BLaER1 treated with 17β-estradiol and CSF1 and Interleukin-3, amounts not matched to agents 10 nM and 100 nM (cell line): ENCODE data around the gene CADM1.

Experiments
- H3K27ac ChIP-seq, 11 experiments: shearing (Covaris generic); formaldehyde crosslinking; 2 replicates each; pipeline ENCODE4 v1.8.1; 2022
- H3K27me3 ChIP-seq, 11 experiments: shearing (Covaris generic); formaldehyde crosslinking; 2 replicates each; pipeline ENCODE4 v1.8.1; 2022
- H3K36me3 ChIP-seq, 11 experiments: shearing (Covaris generic); formaldehyde crosslinking; 2 replicates each; pipeline ENCODE4 v1.8.1; 2022
- H3K4me1 ChIP-seq, 10 experiments: shearing (Covaris generic); formaldehyde crosslinking; 2 replicates each; pipeline ENCODE4 v1.8.1; 2022
- H3K4me2 ChIP-seq, 11 experiments: shearing (Covaris generic); formaldehyde crosslinking; 2 replicates each; pipeline ENCODE4 v1.8.1; 2022
- H3K4me3 ChIP-seq, 10 experiments: shearing (Covaris generic); formaldehyde crosslinking; 2 replicates each; pipeline ENCODE4 v1.8.1; 2022
- H3K9ac ChIP-seq, 11 experiments: shearing (Covaris generic); formaldehyde crosslinking; 2 replicates each; pipeline ENCODE4 v1.8.1; 2022
- H3K9me3 ChIP-seq, 11 experiments: shearing (Covaris generic); formaldehyde crosslinking; replicated peaks in 1 of 11; 2 replicates each; pipeline ENCODE4 v1.8.1; 2022
- H4K20me1 ChIP-seq, 11 experiments: shearing (Covaris generic); formaldehyde crosslinking; 2 replicates each; pipeline ENCODE4 v1.8.1; 2022
- Cebpa-rat ChIP-seq, 11 experiments: shearing (Covaris generic); IDR thresholded peaks; 2 replicates each; pipeline ENCODE4 v1.8.1; 2022

Gene CADM1

DNA sequence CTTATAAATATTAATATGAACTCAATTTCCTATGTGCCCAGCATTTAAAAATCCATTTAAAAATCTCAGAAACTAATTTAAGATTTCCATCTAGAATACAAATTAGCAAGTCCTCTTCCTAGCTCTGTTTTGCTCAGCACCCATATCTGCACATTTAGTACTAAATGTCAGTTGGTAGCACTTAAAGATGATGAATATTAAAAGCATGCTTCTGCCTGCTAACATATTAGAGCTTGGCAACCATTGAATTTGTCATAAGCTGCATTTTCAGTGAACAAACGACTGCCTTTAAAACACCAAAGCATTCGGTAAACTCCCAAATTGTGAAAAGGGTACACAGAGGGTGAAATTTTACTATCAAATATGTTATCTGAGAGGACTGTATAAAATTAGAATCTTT lies 177.7 kb downstream of the CADM1 start:
- Histone ChIP-seq H4K20me1 (no peaks in the 10 kb centered on the region), H3K9ac (no peak overlapping the region), H3K4me1 (no peaks in the 10 kb centered on the region), H3K36me3 (no peaks in the 10 kb centered on the region), H3K27me3 (no peaks in the 10 kb centered on the region), H3K4me2 (no peak overlapping the region), H3K9me3 (peaks cover 8 to 14% (median 10%) of the 10 kb centered on the region in 11 experiments; a peak in 20 of 22 replicates), H3K4me3 (no peak overlapping the region), H3K27ac (no peak overlapping the region)
- no peak for TF ChIP-seq Cebpa-rat (IDR thresholded peaks at IDR 0.05)

DNA sequence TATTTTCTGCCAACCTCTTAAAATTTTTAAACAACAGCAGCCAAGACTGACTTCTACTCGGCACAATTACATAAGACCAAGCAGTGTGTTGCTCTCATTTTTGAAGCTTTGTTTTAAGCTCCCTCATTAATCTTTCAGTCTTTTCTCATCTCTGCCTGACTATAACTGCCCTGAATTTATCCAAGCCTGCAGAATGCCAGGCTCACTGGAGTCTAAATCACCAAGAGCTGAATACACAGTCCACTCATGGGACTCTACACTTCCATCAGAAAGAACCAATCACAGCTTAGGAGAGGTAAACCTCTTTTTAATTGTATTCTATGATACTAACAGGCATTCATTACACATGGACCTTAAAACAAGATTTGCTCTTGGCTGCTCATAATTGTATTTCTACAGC lies 178.7 kb downstream of the CADM1 start:
- H3K9ac ChIP-seq = no peak overlapping the region
- H3K36me3 ChIP-seq = no peaks in the 10 kb centered on the region
- no peak overlapping the region for H3K4me2 ChIP-seq
- H3K4me3 ChIP-seq = no peak overlapping the region
- no peak for TF ChIP-seq Cebpa-rat (IDR thresholded peaks at IDR 0.05)
- H3K27me3 ChIP-seq = no peaks in the 10 kb centered on the region
- no peaks in the 10 kb centered on the region for H4K20me1 ChIP-seq
- H3K9me3 ChIP-seq = peaks cover 8 to 12% (median 10%) of the 10 kb centered on the region in 11 experiments; a peak in 20 of 22 replicates
- H3K27ac ChIP-seq = no peak overlapping the region
- no peaks in the 10 kb centered on the region for H3K4me1 ChIP-seq

DNA sequence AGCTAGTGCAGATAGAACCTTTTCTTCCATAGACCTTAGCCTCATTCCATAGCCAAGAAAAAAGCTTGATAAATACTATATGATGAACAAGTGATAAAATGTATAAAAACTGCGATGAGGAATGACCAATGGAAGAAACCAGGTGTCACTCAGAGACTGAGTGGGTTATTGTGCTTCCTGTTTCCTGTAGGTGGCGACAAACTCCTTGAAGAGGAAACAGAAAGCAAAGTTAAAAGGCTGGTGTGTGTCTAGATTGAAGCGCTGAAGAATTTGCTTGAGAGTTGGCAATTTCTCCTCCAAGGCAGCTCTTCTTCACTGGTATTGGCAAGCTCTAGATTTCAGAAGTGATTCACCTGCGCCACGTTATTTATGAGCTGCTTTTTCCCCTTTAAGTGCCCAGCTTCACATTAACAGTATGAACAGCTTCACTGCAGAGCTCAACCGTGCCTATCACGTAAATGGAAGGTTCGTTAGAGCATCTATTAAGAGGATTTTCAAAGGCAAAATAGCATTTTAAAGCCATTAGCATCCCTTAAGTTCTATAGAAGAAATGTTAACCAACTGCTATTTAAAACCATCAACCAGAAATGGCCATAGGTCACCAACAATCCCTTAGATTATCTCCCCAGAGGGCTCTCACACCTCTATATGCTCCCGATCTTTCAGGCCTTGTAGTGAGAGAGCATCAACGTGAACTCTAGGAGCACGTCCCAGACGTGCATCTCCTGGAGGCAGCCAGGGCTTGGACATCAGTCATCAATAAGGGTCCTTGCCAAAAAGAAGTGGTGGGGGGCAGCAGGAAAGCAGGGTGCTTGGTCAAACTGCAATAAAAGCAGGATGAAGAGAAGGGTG lies 179.4 kb downstream of the CADM1 start:
- no peak for TF ChIP-seq Cebpa-rat (IDR thresholded peaks at IDR 0.05)
- H3K27me3 ChIP-seq = no peaks in the 10 kb centered on the region
- H3K4me1 ChIP-seq = no peaks in the 10 kb centered on the region; a peak in 1 of 20 replicates
- peaks cover 6 to 8% (median 7%) of the 10 kb centered on the region in 11 experiments; a peak in 20 of 22 replicates for H3K9me3 ChIP-seq
- no peaks in the 10 kb centered on the region for H3K36me3 ChIP-seq
- H3K27ac ChIP-seq = no peak overlapping the region
- no peak overlapping the region for H3K4me3 ChIP-seq
- H3K4me2 ChIP-seq = no peak overlapping the region
- no peak overlapping the region for H3K9ac ChIP-seq
- no peaks in the 10 kb centered on the region for H4K20me1 ChIP-seq

DNA sequence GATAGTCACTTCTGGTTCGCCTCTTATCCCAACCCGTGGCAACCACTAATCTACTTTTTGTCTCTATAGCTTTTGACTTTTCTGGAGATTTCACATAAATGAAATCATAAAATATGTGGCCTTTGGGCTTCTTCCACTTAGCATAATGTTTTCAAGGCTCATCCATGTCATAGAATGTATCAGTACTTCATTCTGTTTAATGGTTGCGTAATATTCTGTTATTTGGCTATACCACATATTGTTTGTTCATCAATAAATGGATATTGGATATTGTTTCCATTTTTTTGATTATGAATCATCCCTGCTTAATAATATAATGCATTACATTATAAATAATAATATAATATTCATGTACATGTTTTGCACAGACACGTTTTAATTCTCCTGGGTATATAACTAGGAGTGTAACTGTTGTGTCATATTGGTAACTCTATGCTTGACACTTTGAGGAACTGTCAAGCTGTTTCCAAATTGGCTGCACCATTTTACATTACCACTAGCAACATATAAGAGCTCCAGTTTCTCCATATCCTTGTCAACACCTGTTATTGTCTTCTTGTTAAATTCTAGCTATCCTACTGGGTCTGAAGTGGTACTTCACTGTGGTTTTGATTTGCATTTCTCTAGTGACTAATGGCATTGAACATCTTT lies 181.5 kb downstream of the CADM1 start:
- no peak overlapping the region for H3K27ac ChIP-seq
- H3K9ac ChIP-seq = no peak overlapping the region
- H3K27me3 ChIP-seq = no peaks in the 10 kb centered on the region
- peak in 3 of 11 experiments; percentile 10 to 76 (median 40); a peak in 4 of 22 replicates for TF ChIP-seq Cebpa-rat (IDR thresholded peaks at IDR 0.05)
- H3K36me3 ChIP-seq = no peaks in the 10 kb centered on the region
- peaks cover 7 to 21% (median 15%) of the 10 kb centered on the region in 10 experiments for H3K4me1 ChIP-seq
- no peaks in the 10 kb centered on the region for H3K9me3 ChIP-seq
- no peak overlapping the region for H3K4me3 ChIP-seq
- H4K20me1 ChIP-seq = no peaks in the 10 kb centered on the region
- no peak overlapping the region for H3K4me2 ChIP-seq

DNA sequence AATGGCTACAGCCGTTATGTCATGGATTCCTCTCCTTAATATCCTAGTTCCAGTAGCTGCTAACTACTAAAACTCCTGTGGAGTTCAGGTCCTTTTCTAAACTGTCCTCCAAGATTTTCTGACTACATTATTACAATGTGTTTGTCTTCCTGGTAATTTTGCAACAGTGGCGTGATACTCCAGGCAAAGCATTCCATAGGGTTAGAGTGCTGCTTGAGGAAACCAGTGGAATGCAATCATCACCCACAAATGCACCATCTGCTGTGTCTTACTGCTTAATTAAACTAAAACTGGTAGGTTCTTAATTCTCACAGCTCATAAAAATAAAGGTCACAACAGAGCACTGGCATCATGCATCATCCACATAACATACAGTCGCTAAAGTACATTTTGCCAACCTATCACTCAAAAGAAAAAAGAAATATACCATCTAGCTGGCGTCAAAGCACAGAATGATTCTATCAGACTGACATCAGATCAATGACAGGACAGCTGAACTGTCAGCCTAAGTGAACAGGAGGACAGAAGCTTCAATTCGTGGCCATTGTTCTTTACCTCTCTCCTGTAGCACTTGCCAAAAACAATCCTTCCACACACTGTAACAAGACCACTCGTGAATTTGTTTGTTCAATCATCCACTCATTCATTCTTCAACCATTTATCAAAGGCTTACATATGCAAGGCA lies 182.5 kb downstream of the CADM1 start:
- Histone ChIP-seq H3K9me3 (no peaks in the 10 kb centered on the region), H3K27ac (no peak overlapping the region), H4K20me1 (no peaks in the 10 kb centered on the region), H3K4me2 (no peak overlapping the region), H3K27me3 (no peaks in the 10 kb centered on the region), H3K4me3 (no peak overlapping the region), H3K36me3 (no peaks in the 10 kb centered on the region), H3K9ac (no peak overlapping the region), H3K4me1 (peaks cover 15 to 30% (median 25%) of the 10 kb centered on the region in 10 experiments)
- no peak for TF ChIP-seq Cebpa-rat (IDR thresholded peaks at IDR 0.05)

DNA sequence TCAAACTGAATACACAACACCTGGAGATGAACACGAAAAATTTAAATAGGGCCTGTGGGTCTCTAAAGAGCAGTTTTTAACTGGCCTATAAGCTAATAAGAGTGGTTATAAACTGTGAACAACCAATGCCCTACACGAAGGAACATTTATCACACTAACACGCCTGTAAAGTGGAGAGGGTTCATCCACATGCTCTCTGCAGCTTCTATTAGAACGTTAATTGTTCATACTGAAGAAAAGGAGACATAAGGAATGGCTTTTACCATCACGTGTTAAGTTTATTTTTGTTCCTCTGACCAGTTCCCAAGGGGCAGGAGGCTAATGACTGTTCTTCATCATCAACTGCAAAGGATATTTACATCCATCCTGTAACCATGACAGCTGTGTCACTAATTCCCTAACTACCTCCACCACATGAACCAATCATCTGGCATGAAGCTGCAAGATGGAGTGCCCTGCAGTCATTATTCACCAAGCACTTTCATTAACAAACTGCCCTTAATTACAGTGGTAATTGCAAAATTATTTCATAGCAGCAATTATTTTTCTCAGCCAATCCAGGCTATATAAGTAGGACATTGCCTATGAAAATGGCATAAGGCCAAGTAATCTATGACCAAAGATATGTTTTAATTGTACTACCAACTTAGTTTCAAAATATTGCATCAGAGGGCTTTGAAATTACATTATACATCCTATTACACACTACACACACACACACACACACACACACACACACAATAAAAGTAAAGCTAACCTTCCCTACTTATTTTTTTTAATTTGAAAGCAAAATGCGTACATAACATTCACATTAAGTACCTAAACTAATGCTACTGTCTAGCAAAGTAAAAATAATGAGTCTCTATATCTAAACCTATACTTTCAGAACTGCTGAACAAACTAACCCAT lies 186.7 kb downstream of the CADM1 start:
- H3K27ac ChIP-seq = peak overlapping the region in 5 of 11 experiments; percentile 5 to 46 (median 35); a peak in 7 of 22 replicates
- TF ChIP-seq Cebpa-rat (IDR thresholded peaks at IDR 0.05) = no peak

DNA sequence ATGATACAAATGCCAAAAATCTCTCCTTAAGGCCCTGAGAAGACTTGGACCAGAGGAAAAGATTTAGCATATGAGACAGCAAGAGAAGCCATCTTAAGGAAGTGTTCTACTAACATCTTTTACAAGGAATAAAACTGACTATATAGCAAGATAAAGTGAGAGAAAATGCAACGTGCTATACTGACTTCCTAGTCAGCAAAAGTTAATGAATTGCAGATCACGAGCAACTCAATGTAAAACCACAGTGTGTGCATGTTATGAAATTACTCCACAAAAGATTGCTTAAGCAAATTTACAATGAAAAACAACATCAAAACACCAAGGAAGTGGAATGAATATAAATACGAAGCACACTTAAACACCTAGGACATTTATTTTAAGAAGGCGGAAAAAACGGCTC lies 187.5 kb downstream of the CADM1 start:
- Histone ChIP-seq H4K20me1 (no peaks in the 10 kb centered on the region), H3K36me3 (no peaks in the 10 kb centered on the region), H3K4me1 (peaks cover 15 to 47% (median 36%) of the 10 kb centered on the region in 10 experiments), H3K27me3 (no peaks in the 10 kb centered on the region), H3K9ac (no peak overlapping the region), H3K27ac (peak overlapping the region in 5 of 11 experiments; percentile 5 to 46 (median 35); a peak in 7 of 22 replicates), H3K4me2 (peak overlapping the region; percentile 18 to 80 (median 50); a peak in 19 of 22 replicates), H3K4me3 (no peak overlapping the region), H3K9me3 (no peaks in the 10 kb centered on the region)
- TF ChIP-seq Cebpa-rat (IDR thresholded peaks at IDR 0.05) = no peak

More for the DNA sequence above, 186.7 kb downstream of the CADM1 start:
- Histone ChIP-seq H3K4me3 (no peak overlapping the region), H3K9me3 (no peaks in the 10 kb centered on the region), H3K27me3 (no peaks in the 10 kb centered on the region), H3K36me3 (no peaks in the 10 kb centered on the region), H3K9ac (0 out of 22 replicates have a peak overlapping the region, but pooled peaks of 1 of the 11 experiments have one; percentile 14), H3K4me1 (peaks cover 15 to 47% (median 36%) of the 10 kb centered on the region in 10 experiments), H3K4me2 (peak overlapping the region; percentile 18 to 80 (median 50); a peak in 21 of 22 replicates), H4K20me1 (no peaks in the 10 kb centered on the region)

DNA sequence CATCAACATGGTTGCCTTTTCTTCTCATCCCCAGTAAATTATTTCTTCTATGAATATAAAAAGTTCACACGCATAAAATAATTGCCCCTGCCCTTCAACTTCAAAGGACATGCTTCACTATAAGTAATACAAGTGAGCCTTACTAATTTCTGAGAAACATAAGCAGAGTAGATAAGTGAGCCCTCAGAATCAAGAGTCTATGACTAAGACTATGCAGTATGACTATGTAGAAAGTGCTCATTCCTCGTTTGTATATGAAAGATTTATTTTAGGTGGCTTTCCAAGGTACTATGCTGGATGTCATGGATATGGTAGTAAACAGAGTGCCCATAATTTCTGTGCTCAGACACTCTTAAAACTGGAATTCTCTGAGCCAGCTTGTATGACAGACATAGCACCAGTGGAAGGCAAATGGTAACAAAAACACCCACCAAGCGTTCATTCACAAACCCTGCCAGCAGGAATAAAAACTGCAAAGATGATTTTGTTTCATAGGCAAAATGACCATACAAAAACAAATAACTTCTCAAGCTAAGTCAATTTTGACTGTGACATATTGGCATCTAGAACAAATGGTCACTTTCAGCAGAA lies 189.8 kb downstream of the CADM1 start:
- Histone ChIP-seq H3K4me1 (peaks cover 14 to 47% (median 34%) of the 10 kb centered on the region in 10 experiments), H3K36me3 (no peaks in the 10 kb centered on the region), H3K27ac (no peak overlapping the region), H4K20me1 (no peaks in the 10 kb centered on the region), H3K9me3 (no peaks in the 10 kb centered on the region), H3K4me3 (no peak overlapping the region), H3K27me3 (no peaks in the 10 kb centered on the region), H3K4me2 (peak overlapping the region in 4 of 11 experiments; percentile 3 to 27 (median 18); a peak in 5 of 22 replicates), H3K9ac (no peak overlapping the region)
- no peak for TF ChIP-seq Cebpa-rat (IDR thresholded peaks at IDR 0.05)
